Fibroblast of peridontal ligament (primary cell): ENCODE results near the gene CCDC190.
"Not testable (repeated sequence)": the region's sequence is repeated elsewhere in the genome, so short reads cannot be mapped to it uniquely, and the experiment has no call there.

Source experiments
- DNase-seq: peaks from one replicate; pipeline ENCODE4 v3.0.0-alpha.2; 2010; ENCODE audit errors: extremely low read depth

CCDC190 gene

DNA sequence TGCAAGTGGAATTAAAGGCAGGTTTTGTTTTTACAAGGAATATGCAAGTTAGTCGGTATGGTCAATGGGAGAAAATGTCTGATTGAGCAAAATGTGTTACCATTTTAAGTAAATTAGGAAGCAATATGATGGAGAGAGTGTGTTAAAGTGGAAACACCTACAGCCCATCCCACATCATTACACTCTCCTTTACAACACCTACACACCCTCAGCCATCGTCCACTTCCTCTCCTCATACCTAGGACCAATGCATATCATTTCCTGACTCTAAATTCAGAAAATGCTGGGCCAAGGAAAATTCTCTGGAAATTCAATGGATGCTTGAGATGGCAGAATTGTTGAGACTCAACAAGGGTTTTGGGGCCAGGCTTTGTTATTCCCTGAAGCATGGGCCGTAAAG is 16.4 kb upstream of the CCDC190 start:
- DNase-seq = no peak

GRCh38 chr1:162876751-162877150 is 15.8 kb upstream of the CCDC190 start:
- no peak for DNase-seq

GRCh38 chr1:162873671-162874666 is 13.0 kb upstream of the CCDC190 start:
- DNase-seq = peak; percentile 73

DNA sequence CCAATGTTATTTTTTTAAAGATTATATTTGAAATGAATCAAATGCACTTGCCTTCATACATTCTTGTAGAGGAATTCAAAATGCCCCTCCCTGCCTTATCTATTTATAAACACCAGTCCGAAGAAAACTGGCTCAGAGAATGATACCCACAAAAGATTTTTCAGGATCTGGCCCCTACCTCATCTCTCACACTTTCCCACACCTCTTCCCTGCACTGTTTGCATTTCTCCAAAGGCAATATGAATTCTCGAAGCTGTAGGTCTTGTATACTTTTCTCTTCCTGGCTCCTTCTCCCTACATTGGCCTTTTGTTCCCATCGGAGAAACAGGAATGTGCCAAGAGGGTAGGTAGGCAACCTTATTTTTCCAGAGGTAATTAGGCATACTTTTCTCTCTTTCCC is 12.0 kb upstream of the CCDC190 start:
- no peak for DNase-seq

GRCh38 chr1:162871417-162871816 is 10.4 kb upstream of the CCDC190 start:
- DNase-seq = not testable (repeated sequence)

DNA sequence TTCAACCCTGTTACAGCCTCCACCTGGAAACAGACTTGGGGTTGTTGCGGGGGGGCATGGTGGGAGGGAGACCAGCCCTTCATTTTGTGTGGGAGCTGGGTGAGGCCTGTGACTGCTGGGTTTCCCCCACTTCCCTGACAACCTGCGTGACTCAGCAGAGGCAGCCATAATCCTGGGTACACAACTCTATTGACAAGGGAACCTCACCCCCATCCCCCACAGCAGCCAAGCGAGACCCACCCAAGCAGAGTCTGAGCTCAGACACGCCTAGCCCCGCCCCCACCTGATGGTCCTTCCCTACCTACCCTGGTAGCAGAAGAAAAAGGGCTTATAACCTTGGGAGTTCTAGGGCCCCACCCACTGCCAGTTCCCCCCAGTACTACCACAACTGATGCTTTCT is 8.0 kb upstream of the CCDC190 start:
- DNase-seq = no peak

GRCh38 chr1:162861625-162862024 is 650 bp upstream of the CCDC190 start:
- DNase-seq = no peak

GRCh38 chr1:162859191-162859590 is 1.8 kb downstream of the CCDC190 start:
- DNase-seq = no peak

- DNase-seq = peak; percentile 50
Measured at GRCh38 chr1:162857850-162858249, 3.1 kb downstream of the CCDC190 start.

DNA sequence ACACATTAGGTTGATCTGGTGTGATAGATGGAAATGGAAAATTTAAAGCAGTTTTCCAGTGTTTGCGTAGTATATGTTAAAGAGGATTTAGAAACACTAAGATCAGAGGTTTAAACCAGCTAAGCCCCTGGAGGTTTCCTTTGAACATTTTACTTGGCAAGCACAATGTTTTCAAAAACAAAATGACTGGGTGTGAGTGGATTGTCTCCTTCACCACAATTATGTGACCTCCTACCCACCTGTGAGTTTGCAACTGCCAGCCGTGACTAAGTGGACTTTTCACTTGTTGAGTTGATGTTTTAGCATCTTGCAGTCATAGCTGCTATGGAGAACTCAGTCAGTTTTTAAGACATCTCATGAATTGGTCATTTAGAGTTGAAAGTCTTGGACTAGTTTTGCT is 4.7 kb downstream of the CCDC190 start:
- peak; percentile 75 for DNase-seq

- peak; percentile 39 for DNase-seq
Measured at GRCh38 chr1:162855461-162856150, 5.4 kb downstream of the CCDC190 start.

- DNase-seq = peak; percentile 85
Measured at GRCh38 chr1:162854245-162854882, 6.6 kb downstream of the CCDC190 start.

- no peak for DNase-seq
Measured at GRCh38 chr1:162851341-162851740, 9.6 kb downstream of the CCDC190 start.

DNA sequence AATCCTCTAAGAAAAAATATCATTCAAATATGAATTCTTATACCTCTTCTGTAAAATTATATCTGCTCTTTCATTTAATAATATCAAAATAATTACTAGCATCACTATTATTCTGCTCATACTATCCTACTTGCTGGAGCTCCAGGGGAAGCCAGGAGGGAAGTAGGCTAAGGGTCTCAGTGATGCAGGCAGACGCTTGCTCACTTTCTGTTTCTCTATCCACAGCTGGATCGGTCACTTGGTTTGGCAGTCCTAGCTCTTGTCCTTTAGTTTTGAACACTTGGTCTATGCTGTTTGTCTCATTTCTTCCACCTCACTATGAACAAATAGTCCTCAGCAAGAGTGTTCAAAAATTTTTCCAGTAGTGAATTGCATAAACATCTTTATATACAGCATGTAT is 11.3 kb downstream of the CCDC190 start:
- DNase-seq = no peak

- DNase-seq = peak; percentile 85
Measured at GRCh38 chr1:162847839-162848453, 13.0 kb downstream of the CCDC190 start.

- peak; percentile 92 for DNase-seq
Measured at GRCh38 chr1:162846256-162847212, 14.4 kb downstream of the CCDC190 start.

DNA sequence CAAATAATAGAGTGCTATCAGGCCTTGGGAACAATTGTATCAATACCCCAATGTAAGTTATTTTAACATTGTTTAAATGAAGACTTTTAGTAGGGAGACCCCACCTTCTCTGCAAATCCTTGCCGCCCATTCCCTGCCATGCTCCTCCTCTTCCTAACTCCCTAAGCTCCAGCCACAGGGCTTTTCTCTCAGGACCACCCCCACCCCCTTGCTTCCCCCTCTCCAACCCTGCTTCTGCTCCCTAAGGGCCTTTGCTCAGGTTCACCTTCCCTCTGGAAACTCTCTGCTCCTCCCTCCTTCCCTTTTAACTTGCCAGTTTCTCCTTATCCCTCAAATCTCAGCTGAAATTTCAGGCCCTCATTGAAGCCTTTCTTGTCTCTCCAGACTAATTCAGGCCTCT is 16.8 kb downstream of the CCDC190 start:
- DNase-seq = no peak

DNA sequence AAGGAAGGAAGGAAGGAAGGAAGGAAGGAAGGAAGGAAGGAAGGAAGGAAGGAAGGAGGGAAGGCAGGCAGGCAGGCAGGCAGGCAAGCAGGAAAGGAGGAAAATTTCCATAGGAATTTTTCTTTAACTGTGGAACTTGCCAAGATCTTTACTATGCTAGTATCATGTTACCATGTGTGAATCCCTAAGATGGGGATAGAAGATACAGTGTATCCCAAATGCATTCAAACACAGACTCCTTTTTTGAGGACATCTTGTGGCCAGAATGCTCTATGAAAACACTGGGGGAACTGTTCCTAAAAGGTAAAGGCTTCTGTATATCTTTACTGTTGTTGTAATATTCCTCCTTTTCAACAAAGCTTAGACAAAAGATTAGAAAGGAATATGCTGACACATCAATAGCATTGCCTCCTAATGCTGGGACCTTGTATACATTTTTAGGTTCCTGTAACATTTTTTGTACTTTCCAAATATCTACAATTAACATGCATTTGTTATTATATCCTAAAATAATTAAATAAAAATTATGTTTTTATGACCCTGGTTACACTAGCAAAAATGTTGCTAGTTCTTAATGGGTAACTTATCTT is 20.6 kb downstream of the CCDC190 start:
- no peak for DNase-seq

- no peak for DNase-seq
Measured at GRCh38 chr1:162838863-162839262, 22.1 kb downstream of the CCDC190 start.

GRCh38 chr1:162835157-162835899 is 25.6 kb downstream of the CCDC190 start:
- peak; percentile 61 for DNase-seq
